ENCODE measurements around the gene ANXA1.
A peak's percentile ranks its signal among the peaks of the same experiment; 100 is the strongest.

Gene ANXA1, protein sequence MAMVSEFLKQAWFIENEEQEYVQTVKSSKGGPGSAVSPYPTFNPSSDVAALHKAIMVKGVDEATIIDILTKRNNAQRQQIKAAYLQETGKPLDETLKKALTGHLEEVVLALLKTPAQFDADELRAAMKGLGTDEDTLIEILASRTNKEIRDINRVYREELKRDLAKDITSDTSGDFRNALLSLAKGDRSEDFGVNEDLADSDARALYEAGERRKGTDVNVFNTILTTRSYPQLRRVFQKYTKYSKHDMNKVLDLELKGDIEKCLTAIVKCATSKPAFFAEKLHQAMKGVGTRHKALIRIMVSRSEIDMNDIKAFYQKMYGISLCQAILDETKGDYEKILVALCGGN

DNA sequence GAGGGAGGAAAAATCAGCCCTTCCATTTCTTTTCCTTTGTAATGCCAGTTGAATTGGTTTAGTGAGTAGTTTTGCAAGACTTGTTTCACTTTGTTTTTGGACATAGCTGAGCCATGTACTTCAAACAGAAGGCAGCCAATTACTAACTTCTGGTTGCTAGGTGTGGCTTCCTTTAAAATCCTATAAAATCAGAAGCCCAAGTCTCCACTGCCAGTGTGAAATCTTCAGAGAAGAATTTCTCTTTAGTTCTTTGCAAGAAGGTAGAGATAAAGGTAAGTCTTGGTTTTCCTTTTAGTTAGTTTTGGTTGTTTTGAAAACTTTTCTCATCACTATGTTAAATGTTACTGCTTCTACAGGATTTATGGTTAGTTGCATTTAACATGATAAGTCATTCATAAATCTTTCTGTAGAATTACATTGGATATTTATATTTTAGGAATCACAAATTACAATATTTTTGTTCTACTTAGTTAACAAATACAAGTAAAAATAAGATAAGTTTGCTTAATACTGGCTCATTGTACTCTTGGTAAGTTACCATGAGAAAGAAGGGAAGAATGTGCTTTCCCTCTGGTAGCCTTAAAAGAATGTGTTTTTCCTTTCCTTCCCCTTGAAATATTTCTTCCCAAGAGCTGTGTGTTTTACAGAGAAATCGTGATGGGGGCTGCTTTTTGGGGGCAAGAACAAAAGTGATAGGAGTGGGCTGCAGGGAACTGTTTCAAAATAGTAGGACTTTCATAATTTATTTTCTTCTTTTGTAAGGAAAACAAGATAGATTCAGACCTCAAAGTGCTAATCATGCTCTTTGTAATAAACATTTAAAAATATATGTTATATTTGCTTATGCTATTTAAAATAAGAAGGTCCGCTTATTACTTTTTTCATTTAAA is at the start of gene ANXA1:
Gene ANXA1, plus strand, starts transcription at position 213 of the 890 bp plus-strand sequence. CDS start 6,671 bp downstream, outside the sequence.
- DNase-seq (ENCODE audit: low read depth), result no peak

DNA sequence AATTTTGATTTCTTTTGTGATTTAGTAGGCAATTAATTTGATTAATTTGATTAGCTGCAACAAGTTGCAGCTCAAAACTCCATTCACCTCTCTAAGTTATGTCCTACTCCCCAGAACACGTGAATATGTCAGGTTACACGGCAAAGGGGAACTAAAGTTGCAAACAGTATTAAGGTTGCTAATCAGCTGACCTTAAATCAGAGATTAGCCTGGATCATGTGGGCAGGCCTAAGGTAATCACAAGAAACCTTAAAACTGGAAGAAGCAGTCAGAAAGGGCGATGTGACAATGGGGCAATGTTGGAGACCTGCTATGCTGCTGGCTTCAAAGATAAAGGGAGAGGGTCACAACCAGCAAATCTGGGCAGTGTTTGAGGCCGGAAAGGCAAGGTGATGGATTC is 47.3 kb upstream of the ANXA1 start:
- no peak for DNase-seq (ENCODE audit: low read depth)

DNA sequence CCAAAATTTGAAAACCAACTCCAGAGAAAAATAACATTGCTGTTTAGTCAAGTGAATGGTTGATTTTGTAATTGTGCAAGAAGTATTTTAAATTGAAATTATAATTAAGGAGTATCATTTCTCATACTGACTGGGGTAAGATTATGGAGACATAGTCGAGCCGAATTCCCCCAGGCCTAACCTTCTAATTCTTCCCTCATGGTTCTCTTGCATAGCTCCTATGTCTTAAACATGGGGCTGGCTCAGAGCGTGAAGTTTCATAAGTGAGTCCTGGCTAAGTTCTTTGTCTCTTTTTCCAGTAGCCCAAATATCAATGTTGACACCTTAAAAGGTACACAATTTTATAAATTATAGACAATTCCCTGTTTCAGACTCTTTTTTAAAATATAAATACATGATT is 46.7 kb upstream of the ANXA1 start:
- DNase-seq (ENCODE audit: low read depth), result no peak

DNA sequence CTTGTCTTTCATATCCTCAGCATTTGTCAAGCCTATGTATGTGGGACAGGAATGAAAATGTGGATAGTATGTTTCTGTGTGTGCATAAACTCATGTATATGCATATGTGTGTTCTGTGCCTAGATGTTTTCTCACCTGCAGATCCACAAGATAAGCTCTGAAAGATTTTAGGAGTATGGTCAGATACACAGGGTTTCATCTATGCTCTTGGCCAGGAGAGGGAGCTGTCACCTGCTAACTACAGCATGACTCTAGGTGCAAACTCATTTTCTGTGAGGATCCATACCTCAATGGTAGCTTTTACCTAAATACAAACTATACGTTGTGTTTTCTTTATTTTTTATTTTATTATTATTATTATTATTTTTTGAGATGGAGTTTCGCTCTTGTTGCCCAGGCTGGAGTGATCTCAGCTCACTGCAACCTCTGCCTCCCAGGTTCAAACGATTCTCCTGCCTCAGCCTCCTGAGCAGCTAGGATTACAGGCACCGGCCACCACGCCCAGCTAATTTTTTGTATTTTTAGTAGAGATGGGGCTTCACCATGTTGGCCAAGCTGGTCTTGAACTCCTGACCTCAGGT is 44.1 kb upstream of the ANXA1 start:
- peak; percentile 31 for DNase-seq (ENCODE audit: low read depth)

DNA sequence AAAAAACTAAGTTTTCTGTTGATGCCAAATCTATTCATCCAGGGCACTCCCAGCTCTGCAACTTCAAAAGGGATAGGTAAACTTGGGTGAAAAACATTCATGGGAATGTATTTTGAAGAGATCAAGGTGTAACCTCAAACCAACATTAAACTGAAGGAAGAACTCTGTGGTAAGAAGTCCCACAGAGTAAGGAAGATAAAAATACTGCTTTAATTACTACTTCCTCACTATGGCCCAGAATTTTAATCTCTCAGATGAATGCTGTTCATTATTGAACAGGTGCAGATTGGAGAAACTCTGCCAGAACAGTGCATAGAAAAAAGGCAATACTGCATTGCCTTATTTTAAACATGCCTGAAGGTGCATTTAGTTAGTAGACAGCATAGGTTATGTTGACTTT is 37.6 kb upstream of the ANXA1 start:
- no peak for DNase-seq (ENCODE audit: low read depth)

DNA sequence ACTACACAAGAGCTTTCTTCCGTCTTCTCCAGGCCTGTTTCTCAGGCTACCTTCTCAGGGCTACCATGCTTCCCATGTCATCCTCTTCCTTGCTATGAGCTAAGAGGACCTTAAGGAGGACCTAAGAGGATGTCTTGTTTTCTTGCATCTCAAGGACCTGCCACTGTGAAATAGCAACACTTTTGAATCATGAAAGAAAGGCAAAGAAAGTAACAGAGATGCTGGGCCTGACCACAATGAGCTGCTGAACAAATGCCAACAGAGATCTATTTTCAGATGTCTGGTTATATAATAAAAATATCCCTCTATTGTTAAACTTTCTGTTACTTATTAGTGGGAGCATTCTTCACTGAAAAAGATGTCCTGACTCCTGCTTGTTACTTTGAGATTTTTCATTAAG is 36.7 kb upstream of the ANXA1 start:
- no peak for DNase-seq (ENCODE audit: low read depth)

DNA sequence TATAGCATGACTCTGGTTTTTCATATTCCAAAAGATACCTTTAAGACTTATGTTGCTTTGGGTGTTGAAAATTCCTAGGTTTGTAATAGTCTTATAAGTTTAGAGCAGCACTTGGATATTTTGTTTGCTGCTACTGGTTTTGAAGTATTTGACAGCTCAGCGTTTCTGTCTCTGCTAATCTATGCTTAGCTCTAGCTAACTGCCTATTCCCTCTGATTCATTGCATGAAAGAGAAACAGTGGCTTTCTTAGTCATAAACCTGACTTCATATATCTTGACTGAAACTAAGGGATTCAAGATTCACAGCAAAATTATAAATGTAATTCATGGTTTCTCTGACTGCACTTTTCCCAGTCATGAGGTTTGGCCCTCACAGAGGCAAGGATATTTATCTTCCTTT is 35.6 kb upstream of the ANXA1 start:
- no peak for DNase-seq (ENCODE audit: low read depth)

DNA sequence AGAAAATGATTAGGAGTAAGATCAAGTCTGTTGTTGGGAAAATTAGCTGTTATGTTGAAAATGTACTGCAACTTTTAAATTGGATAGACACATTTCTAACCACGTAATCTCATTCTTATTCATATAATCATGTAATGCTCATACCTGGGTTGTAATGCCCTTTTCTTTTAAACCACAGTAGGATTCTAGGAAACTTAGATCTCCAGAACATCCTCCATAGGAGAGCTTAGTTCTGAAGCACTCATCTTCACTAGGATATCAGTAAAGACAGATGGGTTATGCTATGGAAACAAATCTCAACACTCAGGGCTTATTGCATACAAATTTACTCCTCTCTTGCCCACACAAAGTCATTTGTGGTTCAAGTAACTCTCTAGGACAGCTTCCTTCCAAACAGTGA is 34.8 kb upstream of the ANXA1 start:
- DNase-seq (ENCODE audit: low read depth), result no peak

DNA sequence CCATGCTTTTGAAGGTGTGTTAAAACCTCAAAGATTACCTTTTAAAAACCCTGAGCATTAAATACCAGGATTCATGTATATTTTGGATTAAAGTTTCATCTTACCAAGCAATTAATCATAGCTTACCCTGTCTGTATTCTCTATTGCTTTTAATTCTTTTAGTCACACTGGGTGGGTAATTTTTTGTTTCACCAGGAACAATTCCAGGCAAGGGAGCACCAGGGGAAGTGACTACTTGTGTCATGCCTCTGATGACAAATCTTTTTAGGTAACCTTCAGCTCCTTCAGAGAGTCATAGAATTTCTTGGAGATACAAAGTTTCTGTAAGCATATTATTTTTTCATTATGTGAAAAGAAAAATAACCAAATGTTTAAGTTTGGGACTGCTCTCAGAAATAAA is 33.4 kb upstream of the ANXA1 start:
- DNase-seq (ENCODE audit: low read depth), result no peak

DNA sequence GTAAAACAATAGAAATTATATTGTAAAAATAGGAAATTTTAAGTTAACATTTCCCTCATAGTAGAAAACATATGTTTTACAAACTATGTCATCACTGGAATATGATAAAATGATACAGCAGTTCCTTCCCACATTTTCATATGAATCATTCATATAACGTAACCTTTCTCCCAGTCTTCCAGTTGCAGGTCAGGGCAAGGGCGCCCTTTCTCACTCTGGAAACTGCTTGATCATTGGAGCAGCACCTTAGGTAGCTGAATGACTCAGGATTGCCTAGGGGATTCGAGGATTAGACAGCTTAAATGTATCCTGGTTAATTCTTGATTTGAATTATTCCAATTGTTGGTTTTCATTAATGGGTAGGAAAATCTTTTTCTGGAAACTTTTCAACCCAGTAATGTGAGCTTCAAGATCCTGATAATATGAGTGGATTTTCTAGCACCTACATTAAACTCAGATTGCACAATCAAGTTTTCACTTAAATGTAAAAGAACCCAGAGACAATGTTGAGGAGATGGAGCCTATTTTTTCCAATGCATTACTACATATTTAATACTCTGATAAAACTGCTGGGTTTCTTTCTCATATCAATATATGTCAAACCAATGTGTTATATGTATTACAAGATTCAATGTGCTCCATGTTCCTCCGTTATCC is 32.6 kb upstream of the ANXA1 start:
- no peak for DNase-seq (ENCODE audit: low read depth)

DNA sequence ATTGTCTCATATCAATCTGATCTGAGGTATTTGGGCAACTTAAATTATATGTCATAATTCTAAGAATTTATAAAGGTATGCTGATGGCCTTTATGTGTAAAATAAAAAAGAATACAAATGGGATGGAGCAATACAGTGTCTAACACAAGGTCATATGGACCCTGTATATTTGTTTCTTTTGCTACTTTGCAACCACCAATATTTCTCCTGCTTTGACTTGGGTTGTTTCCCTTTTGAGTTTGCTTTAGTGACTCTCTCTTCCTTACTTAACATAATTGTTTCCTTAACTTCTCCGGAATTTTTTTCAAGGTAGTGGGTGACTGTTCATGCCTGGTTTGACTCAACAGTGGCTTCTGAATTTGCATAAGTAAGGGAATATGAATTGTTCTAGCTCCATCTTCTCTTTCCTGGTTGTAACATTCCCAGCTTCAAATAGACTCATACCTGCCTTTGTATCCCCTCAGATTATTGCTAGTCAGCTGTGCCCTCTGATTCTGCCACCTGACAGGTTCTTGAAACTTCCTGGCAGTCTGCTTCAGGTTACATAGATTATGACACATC is 30.2 kb upstream of the ANXA1 start:
- no peak for DNase-seq (ENCODE audit: low read depth)

DNA sequence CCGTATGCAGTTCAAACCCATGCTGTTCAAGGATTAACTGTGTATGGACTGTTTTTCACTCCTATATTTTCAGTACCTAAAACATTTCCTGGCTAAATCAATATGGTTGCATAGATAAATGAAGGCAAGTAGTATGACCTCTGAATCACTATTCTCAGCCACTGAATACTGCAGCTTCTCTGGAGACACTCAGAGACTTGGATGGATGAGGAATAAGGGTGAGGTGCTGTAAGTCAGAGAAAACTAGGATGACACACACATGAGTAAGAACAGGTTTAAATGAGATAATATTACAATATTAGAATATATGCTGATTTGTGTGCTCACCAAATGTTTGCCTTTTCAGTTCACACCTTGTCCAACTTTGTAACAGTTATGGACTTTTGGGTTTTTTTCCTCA is 26.0 kb upstream of the ANXA1 start:
- no peak for DNase-seq (ENCODE audit: low read depth)

DNA sequence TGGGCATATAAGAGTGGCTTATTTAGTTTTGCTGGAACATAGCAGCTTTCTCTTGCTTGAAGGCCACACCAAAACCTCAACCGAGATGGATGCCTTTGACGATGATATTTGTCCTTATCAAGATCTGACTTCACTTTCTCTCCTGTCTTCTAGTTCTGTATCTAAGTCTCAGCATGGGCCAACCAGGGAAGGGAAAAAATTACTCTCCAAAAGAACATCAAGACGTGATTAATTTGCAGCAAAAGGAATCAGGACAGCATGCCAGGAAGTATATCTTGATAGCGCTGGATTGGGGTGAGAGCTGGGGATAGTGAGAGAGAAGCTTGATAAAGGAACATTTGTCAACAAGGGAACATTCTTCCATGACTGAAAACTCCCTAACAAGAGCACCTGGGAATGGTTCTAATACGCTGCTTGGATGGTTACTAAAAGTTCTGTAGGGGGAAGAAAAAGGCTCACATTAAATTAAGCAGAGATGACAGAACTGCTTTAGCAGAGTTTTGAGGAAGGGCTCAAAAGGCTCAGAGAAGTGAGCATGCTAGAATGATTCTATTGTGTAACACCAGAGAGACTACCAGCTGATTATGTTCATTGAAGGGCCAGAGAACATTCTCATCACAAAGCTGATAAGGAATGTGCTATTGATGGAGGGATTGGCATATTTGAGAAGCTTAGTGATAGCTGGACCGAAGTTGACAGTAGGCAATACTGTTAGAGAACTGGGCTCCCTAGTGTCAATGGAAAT is 21.6 kb upstream of the ANXA1 start:
- DNase-seq (ENCODE audit: low read depth), result no peak

DNA sequence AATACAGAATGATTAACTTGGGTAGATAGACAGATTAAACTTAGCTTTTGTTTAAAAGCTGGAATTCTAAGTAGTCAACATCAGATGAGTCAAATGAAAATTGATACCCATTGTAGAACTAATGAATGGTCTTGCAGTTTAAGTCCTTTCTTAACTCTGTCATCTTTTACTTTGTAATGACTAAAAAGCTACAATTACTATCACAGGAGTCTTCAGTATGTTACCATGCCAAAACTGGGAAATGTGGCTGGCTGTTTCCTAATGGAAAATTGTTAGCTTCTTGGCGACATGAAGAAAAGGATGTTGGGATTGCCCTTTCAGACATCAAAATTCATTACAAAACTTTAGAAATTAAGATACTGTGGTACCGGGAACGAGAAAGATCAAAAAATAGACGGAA is 20.2 kb upstream of the ANXA1 start:
- no peak for DNase-seq (ENCODE audit: low read depth)

DNA sequence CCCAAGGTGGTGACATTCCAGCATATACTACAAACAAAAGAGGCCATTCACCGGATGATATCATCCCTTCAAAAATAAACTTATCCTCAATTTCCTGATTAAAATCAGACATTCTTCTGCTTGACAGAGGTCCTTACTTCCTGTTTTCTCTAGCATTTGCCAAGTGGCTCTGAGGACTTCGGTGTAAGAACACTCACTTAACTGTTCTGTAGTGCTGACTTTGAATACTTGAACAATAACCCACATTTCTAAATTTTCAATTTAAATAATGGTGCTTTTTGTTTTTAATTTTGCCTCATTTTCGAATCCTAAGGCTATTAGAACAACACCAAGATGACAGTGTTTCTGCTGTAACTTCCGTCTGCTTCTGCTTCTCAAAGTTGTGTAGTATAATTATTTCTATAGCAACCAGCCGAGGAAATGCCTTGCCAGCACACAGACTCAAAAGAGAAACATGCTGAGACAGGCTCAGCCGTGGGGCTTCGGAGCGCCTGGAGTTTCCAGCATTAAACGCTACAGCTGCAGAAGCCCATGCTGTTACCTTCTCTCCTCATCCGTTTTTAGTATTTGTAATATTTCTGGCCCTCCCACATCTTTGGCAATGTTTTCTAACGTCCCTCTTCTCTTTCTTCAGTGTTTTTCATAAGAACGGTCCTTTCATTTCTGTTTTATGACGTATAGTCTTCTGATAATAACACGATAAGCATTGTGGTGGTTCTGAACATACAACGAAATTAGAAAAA is 19.5 kb upstream of the ANXA1 start:
- DNase-seq (ENCODE audit: low read depth), result peak; percentile 46

DNA sequence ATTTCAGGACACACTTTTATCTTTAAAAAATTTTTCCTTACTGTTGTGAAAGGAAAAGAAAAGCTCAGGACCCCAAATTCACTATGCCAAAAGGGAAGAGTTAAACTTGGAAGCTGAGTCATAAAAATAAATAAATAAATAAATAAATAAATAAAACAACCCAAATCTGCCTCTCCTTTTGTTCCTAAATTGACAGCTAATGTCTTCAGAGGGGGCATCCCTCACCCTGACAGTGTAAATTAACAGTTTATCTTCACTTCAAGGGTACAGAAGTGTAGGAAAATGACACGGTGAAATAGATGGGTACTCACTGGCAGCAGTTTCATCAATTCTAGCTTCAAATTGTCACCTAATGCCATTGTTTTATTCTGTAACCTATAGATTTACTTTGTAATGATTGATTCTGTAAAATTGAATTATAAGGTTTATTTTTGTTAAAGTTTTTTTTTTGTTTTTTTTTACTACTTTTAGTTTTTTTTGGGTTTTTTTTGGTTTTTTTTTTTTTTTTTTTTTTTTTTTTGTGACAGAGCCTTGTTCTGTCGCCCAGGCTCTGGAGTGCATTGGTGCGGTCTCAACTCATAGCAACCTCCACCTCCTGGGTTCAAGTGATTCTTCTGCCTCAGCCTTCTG is 18.5 kb upstream of the ANXA1 start:
- DNase-seq (ENCODE audit: low read depth), result no peak

DNA sequence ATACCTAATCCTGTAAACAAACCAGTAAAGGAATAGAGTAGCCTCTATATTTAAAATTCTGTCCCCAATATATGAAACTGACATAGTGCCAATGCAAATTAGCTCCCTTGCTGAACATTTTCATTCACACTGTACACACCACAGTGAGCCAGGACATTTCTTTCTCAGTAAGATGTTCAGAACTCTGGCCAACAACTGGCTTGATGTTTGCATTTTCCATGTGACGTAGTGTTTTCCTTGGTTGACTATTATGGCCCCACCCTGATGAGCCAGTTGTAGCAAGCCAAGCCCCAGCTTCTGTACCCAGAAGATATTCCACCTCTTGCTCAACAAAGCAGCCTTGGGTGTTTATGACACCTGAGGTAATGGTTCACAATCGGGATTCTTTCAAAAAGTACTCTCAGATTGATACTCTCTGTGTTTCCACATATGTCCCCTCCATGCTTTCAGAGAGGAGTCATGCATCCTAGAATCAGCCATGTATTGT is 17.7 kb upstream of the ANXA1 start:
- DNase-seq (ENCODE audit: low read depth), result no peak

DNA sequence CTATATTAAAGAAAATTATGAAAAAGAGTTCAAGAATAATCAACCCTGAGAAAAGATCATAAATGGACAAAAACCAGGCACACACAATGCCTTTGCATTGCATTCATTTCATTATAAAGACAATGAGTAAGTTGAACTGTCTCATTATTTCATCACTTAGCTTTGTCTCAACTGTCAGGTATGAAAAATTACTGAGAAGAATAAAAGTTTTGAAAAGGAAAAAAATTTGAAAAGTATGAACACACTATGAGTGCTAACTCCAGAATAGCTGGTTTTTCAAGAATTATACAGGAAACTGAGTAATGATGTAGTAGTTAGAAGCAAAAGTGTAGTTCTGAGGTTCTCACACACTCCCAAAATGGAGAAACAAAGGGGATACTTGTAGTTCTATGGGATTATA is 16.3 kb upstream of the ANXA1 start:
- DNase-seq (ENCODE audit: low read depth), result no peak

DNA sequence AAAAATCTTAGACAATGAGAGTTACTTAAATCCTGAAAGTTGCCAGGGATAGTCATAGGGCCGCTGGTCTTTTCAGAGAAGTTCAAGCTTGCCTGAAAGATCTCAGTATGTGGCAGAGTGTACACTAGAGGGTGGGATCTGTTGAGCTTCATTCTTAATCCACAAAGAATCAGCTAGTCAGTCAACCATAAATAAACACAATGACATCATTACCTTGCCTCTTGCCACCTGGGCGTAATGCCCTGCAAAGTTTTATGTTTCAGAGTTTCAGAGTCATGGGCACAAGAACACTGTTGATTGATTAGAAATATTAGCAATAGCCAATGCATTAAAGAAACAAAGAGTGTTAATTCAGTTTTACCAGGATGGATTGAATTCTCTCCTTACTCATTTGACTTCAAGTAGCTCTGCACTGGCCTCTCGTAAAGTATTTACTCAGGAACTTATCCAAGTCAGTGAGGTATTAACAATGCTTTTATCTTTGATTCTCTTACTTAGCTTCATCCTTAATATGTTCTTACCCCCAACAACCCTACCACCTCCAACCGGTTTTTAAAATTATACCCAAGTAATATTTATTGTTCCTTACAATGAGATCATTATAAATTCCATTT is 14.3 kb upstream of the ANXA1 start:
- no peak for DNase-seq (ENCODE audit: low read depth)

DNA sequence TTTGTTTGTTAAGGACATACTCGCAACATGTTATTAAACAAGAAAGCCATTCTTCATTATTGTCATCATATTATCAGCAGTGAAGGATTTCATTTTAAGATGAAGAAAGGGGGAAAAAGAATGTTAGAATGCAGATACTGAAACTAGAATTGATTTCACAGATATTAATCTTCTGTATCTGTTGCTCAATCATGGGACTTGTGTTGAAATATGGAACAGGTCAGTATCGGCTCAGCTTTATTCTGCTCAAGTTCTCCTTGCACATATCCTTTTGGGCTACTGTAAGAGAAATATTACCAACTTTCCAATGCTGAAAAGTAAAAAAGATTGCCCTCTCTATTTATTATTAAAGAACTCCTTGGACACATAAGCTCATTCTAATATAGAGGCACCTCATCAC is 13.8 kb upstream of the ANXA1 start:
- DNase-seq (ENCODE audit: low read depth), result no peak
